ENCODE results near the gene SCGB1A1.

DNA sequence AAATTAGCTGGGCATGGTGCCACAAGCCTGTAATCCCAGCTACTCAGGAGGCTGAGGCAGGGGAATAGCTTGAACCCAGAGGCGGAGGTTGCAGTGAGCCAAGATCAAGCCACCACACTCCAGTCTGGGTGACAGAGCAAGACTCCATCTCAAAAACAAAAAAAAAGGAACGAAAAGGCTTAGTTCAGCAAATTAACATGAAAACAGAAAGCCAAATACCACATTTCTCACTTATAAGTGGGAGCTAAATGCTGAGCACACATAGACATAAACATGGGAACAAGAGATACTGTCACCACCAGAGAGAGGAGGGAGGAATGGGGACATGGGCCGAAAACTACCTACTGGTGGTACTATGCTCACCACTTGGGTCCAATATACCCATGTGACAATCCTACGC, 38.6 kb downstream of the SCGB1A1 start:
- TF ChIP-seq CTCF (IDR thresholded peaks at IDR 0.05; ENCODE audit: poor library complexity, severe bottlenecking) (no peak), SMC3 (conservative IDR thresholded peaks at IDR 0.05; ENCODE audit: poor library complexity) (no peak), POLR2AphosphoS5 (IDR thresholded peaks at IDR 0.05) (no peak), EZH2 (IDR thresholded peaks at IDR 0.05; ENCODE audit: borderline replicate concordance, insufficient read depth, low read length, poor library complexity, severe bottlenecking) (no peak), RAD21 (conservative IDR thresholded peaks at IDR 0.05) (no peak), EP300 (conservative IDR thresholded peaks at IDR 0.05; ENCODE audit: poor library complexity, severe bottlenecking) (no peak)
- TF ChIP-seq, protein P1, sequence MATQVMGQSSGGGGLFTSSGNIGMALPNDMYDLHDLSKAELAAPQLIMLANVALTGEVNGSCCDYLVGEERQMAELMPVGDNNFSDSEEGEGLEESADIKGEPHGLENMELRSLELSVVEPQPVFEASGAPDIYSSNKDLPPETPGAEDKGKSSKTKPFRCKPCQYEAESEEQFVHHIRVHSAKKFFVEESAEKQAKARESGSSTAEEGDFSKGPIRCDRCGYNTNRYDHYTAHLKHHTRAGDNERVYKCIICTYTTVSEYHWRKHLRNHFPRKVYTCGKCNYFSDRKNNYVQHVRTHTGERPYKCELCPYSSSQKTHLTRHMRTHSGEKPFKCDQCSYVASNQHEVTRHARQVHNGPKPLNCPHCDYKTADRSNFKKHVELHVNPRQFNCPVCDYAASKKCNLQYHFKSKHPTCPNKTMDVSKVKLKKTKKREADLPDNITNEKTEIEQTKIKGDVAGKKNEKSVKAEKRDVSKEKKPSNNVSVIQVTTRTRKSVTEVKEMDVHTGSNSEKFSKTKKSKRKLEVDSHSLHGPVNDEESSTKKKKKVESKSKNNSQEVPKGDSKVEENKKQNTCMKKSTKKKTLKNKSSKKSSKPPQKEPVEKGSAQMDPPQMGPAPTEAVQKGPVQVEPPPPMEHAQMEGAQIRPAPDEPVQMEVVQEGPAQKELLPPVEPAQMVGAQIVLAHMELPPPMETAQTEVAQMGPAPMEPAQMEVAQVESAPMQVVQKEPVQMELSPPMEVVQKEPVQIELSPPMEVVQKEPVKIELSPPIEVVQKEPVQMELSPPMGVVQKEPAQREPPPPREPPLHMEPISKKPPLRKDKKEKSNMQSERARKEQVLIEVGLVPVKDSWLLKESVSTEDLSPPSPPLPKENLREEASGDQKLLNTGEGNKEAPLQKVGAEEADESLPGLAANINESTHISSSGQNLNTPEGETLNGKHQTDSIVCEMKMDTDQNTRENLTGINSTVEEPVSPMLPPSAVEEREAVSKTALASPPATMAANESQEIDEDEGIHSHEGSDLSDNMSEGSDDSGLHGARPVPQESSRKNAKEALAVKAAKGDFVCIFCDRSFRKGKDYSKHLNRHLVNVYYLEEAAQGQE (IDR thresholded peaks at IDR 0.05; ENCODE audit: borderline replicate concordance): no peak

All from neural cell (in vitro differentiated cells).